Peyer's patch (tissue), 4 donors: Measurements from ENCODE around the gene ABL1. TPM values are rescaled to one million over a fixed set of nuclear protein-coding genes. Genes with fewer than 3 reads are reported as not detected.

Source experiments
- DNase-seq, 3 donors: peaks; one replicate each; pipeline ENCODE4 v3.0.0-alpha.2; 2017 to 2019
- H3K27ac ChIP-seq, 4 donors: fragments of 200-600 bp; sonication (generic); one replicate each; pipeline ENCODE4 v1.5.1; 2016 to 2019
- H3K27me3 ChIP-seq, 2 donors: fragments of 200-600 bp; sonication (generic); one replicate each; pipeline ENCODE4 v1.5.1; 2019
- H3K36me3 ChIP-seq, 3 donors: fragments of 200-600 bp; sonication (generic); one replicate each; pipeline ENCODE4 v1.5.1; 2016 to 2019
- H3K4me1 ChIP-seq, 4 donors: fragments of 200-600 bp; sonication (generic); one replicate each; pipeline ENCODE4 v1.5.1; 2016 to 2019
- H3K4me3 ChIP-seq, 4 donors: fragments of 200-600 bp; sonication (generic); 1 replicate in 3 of 4; 2 replicates in 1 of 4; pipeline ENCODE4 v1.5.1; 2016 to 2019; ENCODE audit warnings: mild to moderate bottlenecking in 1 of 4
- H3K9me3 ChIP-seq, 4 donors: fragments of 200-600 bp; sonication (generic); one replicate each; pipeline ENCODE4 v1.5.1; 2016 to 2019; ENCODE audit warnings: mild to moderate bottlenecking in 1 of 4
- POLR2A ChIP-seq, 2 donors: fragments of 450-650 bp; IDR thresholded peaks; one replicate each; pipeline ENCODE4 v1.5.1; 2017; ENCODE audit warnings: antibody characterized with exemption in 2 of 2, mild to moderate bottlenecking in 2 of 2, moderate library complexity in 2 of 2
- total RNA-seq, 4 donors: library from RNA; depleted of rRNA; stranded (reverse); fragments of >200 nt; gene quantifications; one replicate each; pipeline ENCODE4 v1.1.0, GENCODE V29; 2016
- TF ChIP-seq, protein P1 (sequence below), 6 experiments: fragments of 450-650 bp in 4 of 6; fragments of 200-600 bp in 2 of 6; sonication (generic) in 1 of 6; IDR thresholded peaks; one replicate each; pipeline ENCODE4 v1.5.1; 2017 to 2019; ENCODE audit warnings: antibody characterized with exemption in 6 of 6, mild to moderate bottlenecking in 3 of 6, moderate library complexity in 1 of 6

ABL1 gene
- total RNA-seq, 4 donors from 2014 or later: 43.6 to 85.8 (median 67.4) TPM

DNA sequence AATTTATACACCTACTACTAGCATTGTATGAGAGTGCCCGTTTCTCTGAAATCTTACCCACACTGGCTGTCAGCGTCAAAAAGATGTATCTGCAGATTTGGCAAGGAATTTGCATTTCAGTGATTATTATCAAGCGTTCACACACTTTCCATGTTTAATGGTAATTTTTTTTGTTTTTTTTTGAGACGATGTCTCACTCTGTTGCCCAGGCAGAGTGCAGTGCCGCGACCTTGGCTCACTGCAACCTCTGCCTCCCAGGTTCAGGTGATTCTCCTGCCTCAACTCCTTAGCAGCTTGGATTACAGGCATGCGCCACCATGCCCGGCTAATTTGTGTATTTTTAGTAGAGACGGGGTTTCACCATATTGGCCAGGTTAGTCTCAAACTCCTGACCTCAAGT, 14.3 kb downstream of the ABL1 start:
- no peaks in the 10 kb centered on the region for H3K9me3 ChIP-seq
- no peak overlapping the region for H3K4me3 ChIP-seq
- peaks cover 0 to 5% (median 0%) of the 10 kb centered on the region in 3 donors for H3K36me3 ChIP-seq
- H3K27me3 ChIP-seq: no peaks in the 10 kb centered on the region
- TF ChIP-seq, protein P1, sequence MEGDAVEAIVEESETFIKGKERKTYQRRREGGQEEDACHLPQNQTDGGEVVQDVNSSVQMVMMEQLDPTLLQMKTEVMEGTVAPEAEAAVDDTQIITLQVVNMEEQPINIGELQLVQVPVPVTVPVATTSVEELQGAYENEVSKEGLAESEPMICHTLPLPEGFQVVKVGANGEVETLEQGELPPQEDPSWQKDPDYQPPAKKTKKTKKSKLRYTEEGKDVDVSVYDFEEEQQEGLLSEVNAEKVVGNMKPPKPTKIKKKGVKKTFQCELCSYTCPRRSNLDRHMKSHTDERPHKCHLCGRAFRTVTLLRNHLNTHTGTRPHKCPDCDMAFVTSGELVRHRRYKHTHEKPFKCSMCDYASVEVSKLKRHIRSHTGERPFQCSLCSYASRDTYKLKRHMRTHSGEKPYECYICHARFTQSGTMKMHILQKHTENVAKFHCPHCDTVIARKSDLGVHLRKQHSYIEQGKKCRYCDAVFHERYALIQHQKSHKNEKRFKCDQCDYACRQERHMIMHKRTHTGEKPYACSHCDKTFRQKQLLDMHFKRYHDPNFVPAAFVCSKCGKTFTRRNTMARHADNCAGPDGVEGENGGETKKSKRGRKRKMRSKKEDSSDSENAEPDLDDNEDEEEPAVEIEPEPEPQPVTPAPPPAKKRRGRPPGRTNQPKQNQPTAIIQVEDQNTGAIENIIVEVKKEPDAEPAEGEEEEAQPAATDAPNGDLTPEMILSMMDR (IDR thresholded peaks at IDR 0.05): no peak
- TF ChIP-seq POLR2A (IDR thresholded peaks at IDR 0.05): no peak
- H3K27ac ChIP-seq: peak overlapping the region in 1 of 4 donors; percentile 91
- peaks cover 0 to 5% (median 0%) of the 10 kb centered on the region in 4 donors for H3K4me1 ChIP-seq
- DNase-seq: no peak

DNA sequence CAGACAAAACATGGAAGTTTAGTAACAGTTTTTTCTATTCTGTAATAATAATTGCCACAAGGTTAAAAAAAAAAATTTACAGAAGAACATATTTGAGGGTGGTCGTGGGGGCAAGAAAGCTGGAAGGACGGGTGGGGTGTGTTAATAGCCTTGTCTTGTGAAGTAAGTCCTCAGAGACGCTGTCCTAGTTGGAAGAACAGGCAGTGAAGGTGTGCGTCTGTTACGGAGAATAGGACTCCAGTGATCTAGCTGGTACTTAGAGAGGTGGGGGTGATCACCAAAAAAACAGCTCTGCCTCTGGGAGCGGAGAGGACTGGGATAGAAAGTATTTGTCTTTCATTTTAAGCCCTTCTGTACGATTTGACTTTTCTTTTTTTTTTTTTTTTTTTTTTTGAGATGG, 17.7 kb downstream of the ABL1 start:
- H3K9me3 ChIP-seq: no peaks in the 10 kb centered on the region
- TF ChIP-seq, protein P1 (IDR thresholded peaks at IDR 0.05): no peak
- no peak for TF ChIP-seq POLR2A (IDR thresholded peaks at IDR 0.05)
- peak overlapping the region in 1 of 4 donors; percentile 25 for H3K27ac ChIP-seq
- no peaks in the 10 kb centered on the region for H3K27me3 ChIP-seq
- peaks cover 0 to 5% (median 0%) of the 10 kb centered on the region in 4 donors for H3K4me1 ChIP-seq
- DNase-seq: no peak
- peaks cover 0 to 32% (median 0%) of the 10 kb centered on the region in 3 donors for H3K36me3 ChIP-seq
- H3K4me3 ChIP-seq: no peak overlapping the region

DNA sequence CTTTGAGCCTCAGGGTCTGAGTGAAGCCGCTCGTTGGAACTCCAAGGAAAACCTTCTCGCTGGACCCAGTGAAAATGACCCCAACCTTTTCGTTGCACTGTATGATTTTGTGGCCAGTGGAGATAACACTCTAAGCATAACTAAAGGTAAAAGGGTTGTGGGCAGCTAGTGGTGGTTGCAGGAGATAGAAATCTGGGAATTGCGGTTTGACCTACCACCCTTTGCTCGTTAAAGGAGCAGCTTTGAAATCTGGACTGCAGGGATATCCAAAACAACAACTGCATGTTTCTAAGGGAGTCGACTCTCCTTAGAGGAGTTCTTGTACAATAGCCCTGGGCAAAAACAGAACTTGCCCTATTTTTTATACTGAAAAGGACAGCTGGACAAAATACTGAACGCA, 19.0 kb downstream of the ABL1 start:
- Histone ChIP-seq H3K36me3 (peaks cover 0 to 37% (median 0%) of the 10 kb centered on the region in 3 donors), H3K4me3 (no peak overlapping the region), H3K27me3 (no peaks in the 10 kb centered on the region), H3K27ac (peak overlapping the region in 1 of 4 donors; percentile 4), H3K4me1 (peaks cover 0 to 9% (median 0%) of the 10 kb centered on the region in 4 donors), H3K9me3 (no peaks in the 10 kb centered on the region)
- no peak for TF ChIP-seq POLR2A (IDR thresholded peaks at IDR 0.05)
- TF ChIP-seq, protein P1 (IDR thresholded peaks at IDR 0.05): no peak
- DNase-seq: no peak

DNA sequence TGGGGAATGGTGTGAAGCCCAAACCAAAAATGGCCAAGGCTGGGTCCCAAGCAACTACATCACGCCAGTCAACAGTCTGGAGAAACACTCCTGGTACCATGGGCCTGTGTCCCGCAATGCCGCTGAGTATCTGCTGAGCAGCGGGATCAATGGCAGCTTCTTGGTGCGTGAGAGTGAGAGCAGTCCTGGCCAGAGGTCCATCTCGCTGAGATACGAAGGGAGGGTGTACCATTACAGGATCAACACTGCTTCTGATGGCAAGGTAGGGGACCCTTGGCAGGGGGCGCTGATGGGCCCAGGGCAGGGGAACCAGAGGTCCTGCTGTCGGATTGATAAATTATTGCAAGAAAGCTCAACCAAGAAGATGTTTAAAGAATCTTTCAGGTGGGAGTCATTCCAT, 19.8 kb downstream of the ABL1 start:
- Histone ChIP-seq H3K27ac (peak overlapping the region in 1 of 4 donors; percentile 4), H3K27me3 (no peaks in the 10 kb centered on the region), H3K36me3 (peaks cover 0 to 37% (median 0%) of the 10 kb centered on the region in 3 donors), H3K9me3 (no peaks in the 10 kb centered on the region), H3K4me3 (no peak overlapping the region), H3K4me1 (peaks cover 0 to 9% (median 0%) of the 10 kb centered on the region in 4 donors)
- DNase-seq: no peak
- TF ChIP-seq POLR2A (IDR thresholded peaks at IDR 0.05): no peak
- TF ChIP-seq, protein P1 (IDR thresholded peaks at IDR 0.05): no peak

DNA sequence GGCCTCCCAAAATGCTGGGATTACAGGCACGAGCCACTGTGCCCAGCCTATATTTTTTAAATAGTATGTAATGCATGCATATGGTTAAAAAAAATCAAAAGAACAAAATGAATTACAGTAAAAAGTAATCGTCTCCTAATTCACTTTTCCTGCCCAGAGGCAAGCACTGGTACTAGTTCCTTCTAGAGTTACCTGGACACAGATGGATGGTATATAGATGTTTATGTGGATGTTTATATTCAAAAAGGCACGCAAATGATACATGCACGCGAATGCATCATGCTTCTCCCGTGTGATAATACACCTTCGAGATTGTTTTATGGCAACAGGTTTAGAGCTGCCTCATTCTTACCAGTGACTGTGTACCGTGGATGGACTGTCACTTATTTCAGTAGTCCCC, 21.4 kb downstream of the ABL1 start:
- TF ChIP-seq, protein P1 (IDR thresholded peaks at IDR 0.05): no peak
- TF ChIP-seq POLR2A (IDR thresholded peaks at IDR 0.05): no peak
- Histone ChIP-seq H3K4me3 (no peak overlapping the region), H3K27ac (no peak overlapping the region), H3K27me3 (no peaks in the 10 kb centered on the region), H3K4me1 (peaks cover 0 to 11% (median 2%) of the 10 kb centered on the region in 4 donors), H3K9me3 (no peaks in the 10 kb centered on the region), H3K36me3 (peaks cover 0 to 37% (median 0%) of the 10 kb centered on the region in 3 donors)
- DNase-seq: no peak
